Stimulated activated CD8-positive, alpha-beta memory T cell treated with anti-CD3 and anti-CD28 coated beads, Interleukin-4, amount 100 ng/mL, for 48 hours (primary cell): ENCODE results near the gene CRHBP.
"Not testable (repeated sequence)": the region's sequence is repeated elsewhere in the genome, so short reads cannot be mapped to it uniquely, and the experiment has no call there.

Experiments
- DNase-seq: peaks from one replicate; pipeline ENCODE4 v3.0.0-alpha.2; 2020

The CRHBP gene

GRCh38 chr5:76952795-76953536 is at the start of gene CRHBP:
CRHBP (plus strand) TSS chr5:76953045; CDS start chr5:76953135, 90 bp downstream.
- no peak for DNase-seq

DNA sequence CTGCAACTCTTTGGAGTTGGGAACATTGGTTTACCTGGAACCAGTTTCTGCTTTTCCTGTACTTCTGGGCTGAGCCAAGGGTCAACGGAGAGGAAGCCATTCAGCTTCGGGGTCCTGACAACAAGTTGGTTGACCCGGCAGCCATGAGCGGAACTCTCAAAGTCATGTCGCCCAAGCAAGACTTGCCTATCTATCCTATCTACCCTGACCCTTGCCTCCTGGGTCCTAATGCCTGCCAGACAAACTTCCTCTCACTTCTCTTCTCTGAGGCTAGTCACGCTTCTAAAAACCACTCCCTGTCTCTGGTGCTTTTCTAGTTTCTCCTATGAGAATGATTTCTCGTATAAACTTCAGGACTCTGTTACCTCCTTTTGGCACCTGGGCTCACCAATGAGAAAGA is 44.7 kb upstream of the CRHBP start:
- no peak for DNase-seq

GRCh38 chr5:76910344-76910933 is 42.4 kb upstream of the CRHBP start:
- not testable (repeated sequence) for DNase-seq

DNA sequence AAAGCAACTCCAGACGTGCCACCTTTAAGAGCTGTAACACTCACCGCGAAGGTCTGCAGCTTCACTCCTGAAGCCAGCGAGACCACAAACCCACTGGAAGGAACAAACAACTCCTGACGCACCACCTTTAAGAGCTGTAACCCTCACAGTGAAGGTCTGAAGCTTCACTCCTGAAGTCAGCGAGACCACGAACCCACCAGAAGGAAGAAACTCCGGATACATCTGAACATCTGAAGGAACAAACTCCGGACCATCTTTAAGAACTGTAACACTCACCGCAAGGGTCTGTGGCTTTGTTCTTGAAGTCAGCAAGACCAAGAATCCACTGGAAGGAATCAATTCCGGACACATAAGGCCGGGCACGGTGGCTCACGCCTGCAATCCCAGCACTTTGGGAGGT is 38.2 kb upstream of the CRHBP start:
- DNase-seq: not testable (repeated sequence)

DNA sequence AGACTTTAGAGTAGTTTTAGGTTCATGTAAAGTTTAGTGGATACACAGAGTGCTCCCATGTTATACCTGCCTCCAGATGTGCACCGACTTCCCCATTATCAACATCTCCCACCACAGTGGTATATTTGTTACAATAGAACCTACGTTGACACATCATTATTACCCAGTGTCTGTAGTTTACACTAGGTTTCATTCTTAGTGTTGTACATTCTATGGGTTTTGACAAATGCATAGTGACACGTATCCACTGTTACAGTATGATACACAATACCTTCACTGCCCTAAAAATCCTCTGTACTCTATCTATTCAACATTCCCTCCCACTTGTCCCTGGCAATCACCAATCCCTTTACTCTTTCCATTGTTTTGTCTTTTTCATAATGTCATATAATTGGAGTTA is 34.3 kb upstream of the CRHBP start:
- no peak for DNase-seq

GRCh38 chr5:76920491-76920890 is 32.4 kb upstream of the CRHBP start:
- no peak for DNase-seq

DNA sequence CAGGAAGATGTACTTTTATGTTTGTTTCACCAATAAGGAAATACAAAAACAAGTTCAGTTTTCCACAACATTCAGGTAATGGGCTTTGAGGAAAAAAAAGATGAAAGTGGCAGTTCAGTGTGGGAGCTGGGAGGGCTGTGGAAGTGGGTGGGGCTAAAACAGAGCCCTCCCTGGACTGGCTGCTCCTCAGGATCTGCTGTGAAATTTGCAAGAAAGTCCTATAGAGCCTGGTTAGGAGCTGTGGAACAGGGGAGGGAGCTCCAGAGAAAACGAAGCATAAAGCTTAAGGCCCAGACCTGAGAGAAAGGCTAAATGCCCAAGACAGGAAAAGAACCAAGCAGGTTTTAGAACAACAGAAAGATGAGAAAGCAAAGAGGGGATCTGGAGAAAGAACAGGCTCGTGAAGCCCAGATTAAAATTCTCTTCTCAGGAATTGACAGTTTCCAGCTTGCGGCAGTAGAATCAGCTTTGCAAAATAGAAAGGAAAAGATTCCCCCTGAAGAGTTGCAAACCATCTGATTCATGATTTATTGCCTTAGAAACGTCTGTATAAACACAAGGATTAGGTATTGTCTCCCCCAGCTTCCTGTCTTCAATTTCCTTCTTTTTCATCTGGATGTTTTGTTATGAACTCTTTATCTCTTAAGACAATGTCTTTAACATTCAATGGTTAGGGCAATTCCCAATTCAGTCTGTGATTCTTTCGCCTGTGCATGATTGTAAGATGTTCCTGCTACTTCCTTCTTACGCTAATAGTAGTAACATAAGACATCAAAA is 26.3 kb upstream of the CRHBP start:
- DNase-seq: no peak

- no peak for DNase-seq
Observed at GRCh38 chr5:76927961-76928360, 24.9 kb upstream of the CRHBP start.

DNA sequence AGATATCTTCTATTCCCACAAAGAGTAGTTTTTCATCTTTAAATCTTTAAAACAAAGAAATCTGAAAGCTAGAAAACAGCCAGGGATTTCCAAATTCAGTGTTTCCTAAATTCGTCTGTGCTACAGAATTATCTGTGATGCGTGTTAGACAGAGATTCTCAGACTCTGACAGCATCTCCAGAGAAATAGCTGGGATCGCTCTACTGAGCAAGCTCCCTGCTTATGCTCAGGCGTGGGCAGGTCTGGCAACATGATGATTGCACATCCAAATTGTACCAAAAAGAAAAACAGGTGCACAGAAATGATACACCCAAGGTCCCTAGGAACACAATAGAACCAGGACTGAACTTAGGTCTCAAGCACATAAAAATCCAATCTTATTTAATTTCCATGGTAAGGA is 22.8 kb upstream of the CRHBP start:
- DNase-seq: no peak

- no peak for DNase-seq
Observed at GRCh38 chr5:76938177-76938576, 14.7 kb upstream of the CRHBP start.

- DNase-seq: no peak
Observed at GRCh38 chr5:76941000-76941399, 11.8 kb upstream of the CRHBP start.

DNA sequence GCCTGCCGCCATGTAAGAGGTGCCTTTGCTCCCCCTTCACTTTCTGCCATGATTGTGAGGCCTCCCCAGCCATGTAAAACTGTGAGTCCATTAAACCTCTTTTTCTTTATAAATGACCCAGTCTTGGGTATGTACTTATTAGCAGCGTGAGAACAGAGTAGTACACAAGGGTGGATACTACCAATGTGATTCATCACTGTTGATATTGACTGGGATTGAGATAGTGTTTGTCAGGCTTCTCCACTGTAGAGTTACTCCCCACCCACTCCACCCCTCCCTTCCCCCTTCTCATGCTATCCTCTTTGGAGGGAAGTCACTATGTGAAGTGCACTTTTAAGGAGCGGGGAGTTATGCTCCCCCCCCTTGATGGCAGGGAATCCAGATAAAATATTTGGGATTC is 11.4 kb upstream of the CRHBP start:
- DNase-seq: no peak

DNA sequence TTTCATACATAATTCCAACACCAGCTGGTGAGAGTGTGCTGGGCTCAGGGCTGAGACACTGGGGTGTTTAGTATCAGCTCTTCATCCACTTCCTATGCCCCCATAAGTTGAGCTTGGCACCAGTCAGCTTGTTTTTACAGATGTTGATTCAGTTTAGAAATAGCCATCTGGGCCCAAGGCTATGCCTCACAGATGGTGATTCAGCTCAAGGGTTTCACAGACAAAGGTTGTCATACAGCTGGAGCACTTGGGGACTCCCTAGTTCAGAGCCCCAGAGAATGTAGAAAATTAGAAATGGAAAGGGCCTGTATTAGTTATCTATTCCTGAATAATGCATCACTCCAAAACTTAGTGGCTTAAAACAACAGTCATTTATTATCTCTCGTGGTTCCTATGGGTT is 10.3 kb upstream of the CRHBP start:
- DNase-seq: no peak

DNA sequence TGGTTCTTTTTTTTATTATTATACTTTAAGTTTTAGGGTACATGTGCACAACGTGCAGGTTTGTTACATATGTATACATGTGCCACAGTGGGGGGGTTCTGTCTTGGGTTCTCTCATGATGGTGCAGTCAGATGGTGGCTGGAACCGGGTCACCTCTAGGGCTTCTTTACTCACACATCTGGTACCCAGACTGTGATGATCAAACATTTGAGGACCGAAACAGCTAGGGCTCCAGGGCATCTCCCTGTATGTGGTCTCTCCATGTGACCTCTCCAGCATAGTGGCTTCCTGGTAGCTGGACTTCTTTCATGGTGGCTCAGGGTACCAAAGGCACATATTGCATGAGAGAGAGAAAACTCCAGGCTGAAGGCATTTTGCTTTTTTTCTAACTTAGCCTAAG is 9.8 kb upstream of the CRHBP start:
- DNase-seq: no peak

- no peak for DNase-seq
Observed at GRCh38 chr5:76944638-76945037, 8.2 kb upstream of the CRHBP start.

GRCh38 chr5:76945238-76945637 is 7.6 kb upstream of the CRHBP start:
- DNase-seq: not testable (repeated sequence)

- DNase-seq: no peak
Observed at GRCh38 chr5:76946090-76946489, 6.8 kb upstream of the CRHBP start.

DNA sequence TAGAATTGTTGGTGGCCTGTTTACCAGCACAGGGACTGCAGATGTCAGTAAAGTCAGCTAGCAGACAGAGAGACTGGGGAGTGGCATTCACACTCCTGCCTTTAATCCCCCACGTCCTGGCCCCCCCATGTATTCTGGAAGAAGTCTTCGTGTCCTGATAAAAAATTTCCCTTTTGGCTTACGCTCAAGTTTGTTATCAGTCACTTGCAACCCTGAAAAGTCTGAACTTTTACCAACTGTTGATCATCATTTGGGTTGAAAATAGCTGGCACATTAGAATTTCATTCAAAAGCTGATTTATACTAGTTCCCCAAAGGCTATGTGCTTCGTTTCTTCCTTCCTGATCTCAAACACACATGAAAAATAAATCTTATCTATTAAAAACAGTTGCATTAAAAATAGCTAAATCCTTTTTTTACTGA is 5.8 kb upstream of the CRHBP start:
- DNase-seq: no peak

GRCh38 chr5:76953551-76954382 is 922 bp downstream of the CRHBP start:
- no peak for DNase-seq

DNA sequence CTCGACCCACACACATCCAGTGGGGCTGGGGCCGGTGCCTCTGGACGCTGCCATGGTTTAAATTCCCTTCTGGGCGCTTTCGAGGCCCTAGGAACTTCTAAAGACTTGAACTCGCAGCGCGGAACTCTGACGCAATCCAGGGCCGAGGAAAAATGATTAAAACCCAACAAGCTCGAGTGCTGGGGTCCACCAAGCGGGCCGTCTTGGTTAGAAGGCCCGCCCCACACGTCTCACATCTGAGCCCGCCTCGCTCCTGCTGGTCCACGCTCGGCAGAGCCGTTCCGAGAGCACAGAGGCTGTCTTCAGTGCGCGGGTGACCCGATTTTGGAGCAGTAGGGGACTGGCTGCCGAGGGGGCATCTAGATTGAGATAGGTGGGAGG is 1.5 kb downstream of the CRHBP start:
- DNase-seq: no peak

DNA sequence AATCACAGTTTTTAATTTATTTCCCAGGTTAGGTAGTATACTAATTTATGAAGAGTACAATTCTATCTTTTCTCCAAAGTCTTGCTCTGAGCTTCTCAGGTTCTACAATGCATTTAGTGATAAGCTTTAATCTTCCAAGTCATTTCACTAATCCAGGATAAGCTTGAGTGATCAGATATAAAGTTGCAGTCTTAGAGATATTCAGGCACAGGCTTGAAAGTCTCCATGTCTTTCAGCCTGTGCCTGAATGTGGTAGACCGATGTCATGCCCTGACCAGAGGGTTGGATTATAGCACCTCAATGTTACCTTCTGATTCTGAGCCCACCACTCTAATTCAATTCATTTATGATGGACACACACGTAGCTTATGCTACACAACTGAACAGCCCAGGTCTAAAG is 3.2 kb downstream of the CRHBP start:
- DNase-seq: no peak

- DNase-seq: no peak
Observed at GRCh38 chr5:76958991-76959767, 6.3 kb downstream of the CRHBP start.
